Anterior cingulate cortex (tissue), 58 donors: Measurements from ENCODE around the gene MINAR2.

ENCODE experiments used
- DNase-seq, 58 donors: peaks; one replicate each; lab custom pipeline; 2025; lab: John Stamatoyannopoulos, UW

The MINAR2 gene

GRCh38 chr5:129747572-129748407, at the start of gene MINAR2:
Gene MINAR2 (plus strand): TSS chr5:129748094. CDS start chr5:129748191, 97 bp downstream.
- DNase-seq = no peak

GRCh38 chr5:129698661-129699060, 49.2 kb upstream of the MINAR2 start:
- no peak for DNase-seq

GRCh38 chr5:129716235-129716634, 31.7 kb upstream of the MINAR2 start:
- peak in 8 of 58 donors; percentile 1 to 8 (median 2) for DNase-seq

GRCh38 chr5:129716651-129717050, 31.2 kb upstream of the MINAR2 start:
- DNase-seq = no peak

- DNase-seq = no peak
These were observed 30.1 kb upstream of the MINAR2 start for GRCh38 chr5:129717751-129718310.

- DNase-seq = no peak
These were observed 29.3 kb upstream of the MINAR2 start for GRCh38 chr5:129718471-129719090.

- DNase-seq = no peak
These were observed 23.7 kb upstream of the MINAR2 start for GRCh38 chr5:129724222-129724621.

- DNase-seq = no peak
These were observed 23.2 kb upstream of the MINAR2 start for GRCh38 chr5:129724647-129725046.

GRCh38 chr5:129739773-129740172, 8.1 kb upstream of the MINAR2 start:
- DNase-seq = no peak

GRCh38 chr5:129743541-129744187, 4.2 kb upstream of the MINAR2 start:
- DNase-seq = no peak

- DNase-seq = no peak
These were observed 1.9 kb upstream of the MINAR2 start for GRCh38 chr5:129745997-129746396.

GRCh38 chr5:129746876-129747275, 1.0 kb upstream of the MINAR2 start:
- no peak for DNase-seq

GRCh38 chr5:129748913-129749880, 1.3 kb downstream of the MINAR2 start:
- no peak for DNase-seq

GRCh38 chr5:129760636-129761325, 12.9 kb downstream of the MINAR2 start:
- DNase-seq = no peak

- DNase-seq = no peak
These were observed 15.8 kb downstream of the MINAR2 start for GRCh38 chr5:129763651-129764050.

- no peak for DNase-seq
These were observed 18.9 kb downstream of the MINAR2 start for GRCh38 chr5:129766798-129767197.

GRCh38 chr5:129767927-129768380, 20.1 kb downstream of the MINAR2 start:
- peak in 53 of 58 donors; percentile 1 to 87 (median 47) for DNase-seq

- DNase-seq = no peak
These were observed 20.8 kb downstream of the MINAR2 start for GRCh38 chr5:129768735-129769134.
